Hindlimb muscle (tissue), 1 donor: ENCODE results near the gene SPSB4. TPM values are rescaled to one million over a fixed set of nuclear protein-coding genes. Genes with fewer than 3 reads are reported as not detected.
A peak's percentile ranks its signal among the peaks of the same experiment; 100 is the strongest.
"Not testable (repeated sequence)": the region's sequence is repeated elsewhere in the genome, so short reads cannot be mapped to it uniquely, and the experiment has no call there.

ENCODE experiments used
- DNase-seq: peaks from one replicate; pipeline ENCODE4 v3.0.0-alpha.2; 2013
- polyA plus RNA-seq: library from polyadenylated mRNA; unstranded; fragments of 120-200 nt; gene quantifications from one replicate; pipeline ENCODE4 v1.2.1, GENCODE V29; 2013; ENCODE audit not compliant: insufficient read length

SPSB4 gene
- polyA plus RNA-seq, 1 donor, result 18.7 TPM

DNA sequence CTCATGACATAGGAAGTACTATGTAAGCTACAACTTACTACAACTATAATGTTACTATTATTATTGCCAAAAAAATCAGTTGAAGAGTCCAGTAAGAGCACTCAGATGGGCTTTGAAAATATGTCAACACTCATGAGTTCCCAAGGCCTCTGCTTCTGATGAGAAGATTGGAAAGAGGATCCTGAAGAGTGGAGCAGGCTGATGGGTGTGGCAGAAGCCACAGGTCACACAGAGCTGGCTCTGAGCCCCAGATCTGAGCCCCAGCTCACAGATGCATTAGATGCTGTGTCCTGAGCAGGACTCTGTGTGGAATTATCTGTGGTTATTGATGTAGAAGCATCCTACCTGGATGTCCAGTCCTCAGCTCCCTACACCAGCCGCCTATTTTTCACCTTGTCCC, 65.6 kb downstream of the SPSB4 start:
- no peak for DNase-seq

DNA sequence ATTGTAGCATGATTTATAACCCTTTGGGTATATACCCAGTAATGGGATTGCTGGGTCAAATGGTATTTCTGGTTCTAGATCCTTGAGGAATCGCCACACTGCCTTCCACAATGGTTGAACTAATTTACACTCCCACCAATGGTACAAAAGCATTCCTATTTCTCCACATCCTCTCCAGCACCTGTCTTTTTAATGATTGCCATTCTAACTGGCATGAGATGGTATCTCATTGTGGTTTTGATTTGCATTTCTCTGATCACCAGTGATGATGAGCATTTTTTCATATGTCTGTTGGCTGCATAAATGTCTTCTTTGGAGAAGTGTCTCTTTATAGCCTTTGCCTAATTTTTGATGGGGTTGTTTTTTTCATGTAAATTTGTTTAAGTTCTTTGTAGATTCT, 66.8 kb downstream of the SPSB4 start:
- DNase-seq, result not testable (repeated sequence)

DNA sequence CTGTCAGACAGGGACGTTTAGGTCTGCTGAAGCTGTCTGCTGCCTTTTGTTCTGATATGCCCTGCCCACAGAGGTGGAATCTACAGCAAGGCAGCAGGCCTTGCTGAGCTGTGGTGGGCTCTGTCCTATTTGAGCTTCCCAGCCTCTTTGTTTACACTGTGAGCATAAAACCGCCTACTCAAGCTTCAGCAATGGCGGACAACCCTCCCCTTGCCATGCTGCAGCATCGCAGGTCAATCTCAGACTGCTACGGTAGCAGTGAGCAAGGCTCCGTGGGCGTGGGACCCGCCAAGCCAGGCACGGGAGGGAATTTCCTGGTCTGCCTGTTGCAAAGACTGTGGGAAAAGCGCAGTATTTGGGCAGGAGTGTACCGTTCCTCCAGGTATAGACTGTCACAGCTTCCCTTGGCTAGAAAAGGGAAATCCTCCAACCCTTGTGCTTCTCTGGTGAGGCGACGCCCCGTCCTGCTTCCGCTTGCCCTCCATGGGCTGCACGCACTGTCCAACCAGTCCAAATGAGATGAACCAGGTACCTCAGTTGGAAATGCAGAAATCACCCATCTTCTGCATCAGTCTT, 71.4 kb downstream of the SPSB4 start:
- no peak for DNase-seq

GRCh38 chr3:141123677-141124410, 72.7 kb downstream of the SPSB4 start:
- no peak for DNase-seq

DNA sequence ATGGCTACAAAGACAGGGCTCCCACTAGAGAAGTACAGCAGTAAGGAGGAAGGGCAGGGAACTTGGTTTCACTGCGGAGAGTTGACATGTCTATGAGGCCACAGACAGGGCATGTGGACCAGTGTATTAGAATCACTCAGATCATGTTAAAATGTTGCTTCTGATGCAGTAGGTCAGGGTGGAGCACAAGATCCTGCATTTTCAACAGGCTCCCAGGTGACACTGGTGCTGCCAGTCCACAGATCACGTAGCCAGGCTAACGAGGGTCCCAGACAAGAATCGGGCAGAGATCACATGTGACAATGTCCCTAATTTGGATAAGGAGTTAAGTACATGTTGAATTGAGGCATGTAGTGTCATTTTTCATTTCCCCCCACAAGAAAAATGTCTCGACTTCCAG, 73.6 kb downstream of the SPSB4 start:
- DNase-seq, result no peak

GRCh38 chr3:141125351-141125750, 74.2 kb downstream of the SPSB4 start:
- no peak for DNase-seq

GRCh38 chr3:141126661-141127343, 75.7 kb downstream of the SPSB4 start:
- no peak for DNase-seq

GRCh38 chr3:141127344-141128125, 76.4 kb downstream of the SPSB4 start:
- no peak for DNase-seq

DNA sequence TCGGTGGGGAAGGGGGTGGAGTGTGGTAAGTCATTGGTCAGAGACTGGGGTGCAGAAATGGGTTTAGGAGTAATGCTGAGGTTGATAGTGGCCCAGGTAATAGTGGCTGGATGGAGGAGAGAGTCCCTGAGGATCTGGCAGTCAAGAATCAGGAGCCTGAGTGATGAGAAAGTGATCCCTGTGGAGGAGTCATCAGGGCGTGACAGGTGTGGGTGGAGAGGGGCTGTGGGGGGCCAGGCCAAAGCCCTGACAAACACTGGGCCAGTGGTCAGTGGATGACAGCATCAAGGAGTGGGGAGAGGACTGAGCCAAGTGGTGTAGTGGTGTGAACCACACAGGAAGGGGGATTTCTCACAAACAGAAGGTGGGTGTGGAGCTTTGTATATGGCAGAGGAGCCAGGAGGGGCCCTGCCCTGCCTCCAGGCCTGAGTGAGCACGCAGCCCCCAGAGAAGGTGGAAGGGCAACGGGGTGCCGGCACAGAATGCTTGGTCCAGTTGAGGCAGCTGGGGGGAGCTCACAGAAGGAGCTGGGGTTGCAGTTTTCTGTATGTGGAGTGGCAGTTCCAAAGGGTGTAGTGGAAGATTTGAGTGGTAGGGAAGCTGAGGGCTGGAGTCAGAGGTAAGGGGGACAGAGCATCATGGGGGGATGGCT, 77.1 kb downstream of the SPSB4 start:
- no peak for DNase-seq

- DNase-seq, result no peak
Observed at GRCh38 chr3:141129049-141129448, 77.9 kb downstream of the SPSB4 start.

DNA sequence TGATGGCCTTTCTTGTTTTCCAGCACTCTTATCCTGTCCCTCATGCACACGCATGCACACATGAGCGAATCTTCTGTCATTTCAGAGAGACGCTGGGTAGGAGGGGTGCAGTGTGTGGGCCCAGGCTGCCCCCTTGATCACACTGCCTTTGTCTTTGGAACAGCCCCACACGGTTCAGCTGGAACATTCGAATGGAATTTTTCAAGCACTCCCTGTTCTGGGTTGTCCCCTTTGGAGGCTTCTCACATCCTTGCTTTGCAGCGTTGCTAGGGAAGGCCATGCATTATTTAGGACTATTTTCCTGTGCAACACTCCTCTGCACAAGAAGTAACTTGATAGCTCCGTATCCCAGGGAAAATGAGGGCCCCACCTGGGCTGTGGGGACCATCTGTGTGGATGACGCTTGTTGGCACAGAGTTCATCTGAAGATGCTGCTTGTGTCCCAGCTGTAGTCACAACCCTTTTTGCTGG, 78.4 kb downstream of the SPSB4 start:
- DNase-seq, result peak; percentile 91

GRCh38 chr3:141143517-141143916, 92.4 kb downstream of the SPSB4 start:
- no peak for DNase-seq

DNA sequence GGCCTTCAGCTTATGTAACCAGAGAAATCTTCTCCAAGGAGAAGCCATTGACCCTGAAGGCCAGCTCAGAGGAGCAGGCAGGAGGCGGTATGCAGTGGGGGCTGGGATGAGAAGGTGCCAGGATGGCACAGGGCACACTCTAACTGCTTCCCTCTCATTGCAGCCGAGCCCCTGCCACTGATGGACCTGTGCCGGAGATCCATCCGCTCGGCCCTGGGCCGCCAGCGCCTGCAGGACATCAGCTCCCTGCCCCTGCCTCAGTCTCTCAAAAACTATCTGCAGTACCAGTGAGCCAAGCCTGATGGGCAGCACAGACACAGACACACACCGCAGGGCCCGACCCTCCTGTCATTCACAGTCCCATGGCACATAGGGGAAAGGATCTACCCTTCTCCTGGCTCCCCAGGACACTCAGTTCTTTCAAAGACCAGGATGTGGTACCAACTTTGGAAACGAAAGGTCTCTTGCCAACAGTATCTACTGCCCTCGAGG, 95.9 kb downstream of the SPSB4 start:
- DNase-seq, result no peak

GRCh38 chr3:141147657-141148056, 96.5 kb downstream of the SPSB4 start:
- DNase-seq, result no peak

DNA sequence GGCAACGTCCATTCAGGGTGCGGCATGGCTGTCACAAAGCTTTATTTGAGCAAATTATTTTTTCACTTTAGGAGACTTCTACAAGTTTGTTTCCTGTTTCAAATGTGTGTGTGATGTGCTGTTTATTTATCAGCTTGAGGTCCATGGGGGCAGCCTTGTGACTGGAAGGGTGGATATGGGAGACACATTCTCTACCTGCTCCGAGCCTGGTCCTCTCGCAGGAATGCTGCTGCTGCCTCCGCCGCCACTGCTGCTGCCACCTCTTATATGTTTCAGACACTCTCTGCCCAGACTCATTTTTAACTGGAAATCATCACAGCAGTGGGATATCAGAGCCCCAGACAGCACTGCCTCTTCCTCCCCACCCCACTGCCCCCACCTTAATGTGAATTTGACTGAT, 97.0 kb downstream of the SPSB4 start:
- DNase-seq, result no peak

DNA sequence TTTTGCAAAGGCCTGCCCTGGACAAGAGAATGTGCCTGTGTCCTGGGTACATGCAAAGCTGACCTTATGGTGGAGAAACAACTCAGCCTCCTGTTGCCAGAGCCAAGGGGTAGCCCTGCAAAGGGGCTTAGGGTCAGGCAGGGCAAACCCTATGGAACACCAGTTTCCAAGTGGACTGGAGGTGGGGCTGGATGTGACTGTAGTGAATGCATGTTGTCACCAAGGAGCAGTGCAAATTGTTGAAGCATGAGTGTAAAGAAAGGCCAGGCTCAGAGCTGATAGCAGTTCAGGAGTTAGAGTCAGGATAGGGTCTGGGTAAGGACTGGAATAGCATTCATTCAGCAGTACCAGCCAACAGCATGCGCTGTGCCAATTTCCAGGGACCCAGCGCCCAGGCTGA, 97.6 kb downstream of the SPSB4 start:
- DNase-seq, result no peak

- no peak for DNase-seq
Observed at GRCh38 chr3:141150081-141150830, 99.1 kb downstream of the SPSB4 start.

GRCh38 chr3:141150931-141151330, 99.8 kb downstream of the SPSB4 start:
- DNase-seq, result no peak

- no peak for DNase-seq
Observed at GRCh38 chr3:141151439-141151838, 100.3 kb downstream of the SPSB4 start.

GRCh38 chr3:141152130-141152529, 101.0 kb downstream of the SPSB4 start:
- DNase-seq, result no peak
